ENCODE results near the gene KLHDC7B. TPM values are rescaled to one million over a fixed set of nuclear protein-coding genes. Genes with fewer than 3 reads are reported as not detected.
"Not testable (repeated sequence)": the region's sequence is repeated elsewhere in the genome, so short reads cannot be mapped to it uniquely, and the experiment has no call there.

Gene KLHDC7B
- total RNA-seq, 1 donor from 2014 or later, result not detected

GRCh38 chr22:50529416-50529896, 16.2 kb upstream of the KLHDC7B start:
- DNase-seq (ENCODE audit: low read depth in 2 of 2), result no peak

DNA sequence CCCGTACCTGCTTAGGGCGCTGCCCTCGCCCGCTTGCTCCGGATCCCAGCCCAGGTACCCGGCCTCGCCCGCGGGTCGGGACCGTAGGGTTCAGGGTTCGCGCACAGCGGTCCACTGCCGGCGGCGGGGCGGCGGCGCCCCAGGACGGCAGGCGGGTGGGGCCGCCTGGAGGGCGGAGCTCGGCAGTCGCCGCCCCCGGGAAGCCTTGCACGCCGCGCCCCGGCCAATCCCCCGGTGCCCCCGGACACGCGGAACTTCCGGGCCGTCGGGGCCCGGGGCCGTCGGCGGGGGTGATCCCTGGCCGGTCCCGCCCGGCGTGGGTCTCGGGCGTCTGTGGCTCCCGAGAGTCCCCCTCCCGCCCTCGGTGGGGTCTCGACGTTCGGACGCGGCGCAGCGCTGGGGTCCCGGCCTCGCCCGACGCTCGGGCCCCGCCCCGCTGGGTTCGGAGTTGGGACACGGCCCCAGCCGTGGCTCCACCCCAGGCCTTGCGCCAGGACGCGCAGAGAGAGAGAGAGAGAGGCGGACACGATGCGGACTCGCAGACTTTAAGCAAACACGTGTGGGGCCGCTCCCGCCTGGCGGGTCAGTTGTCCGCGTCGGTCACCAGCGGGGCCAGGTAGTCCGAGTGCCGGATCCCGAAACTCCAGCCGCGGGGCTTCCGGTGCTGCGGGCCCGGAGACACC, 15.7 kb upstream of the KLHDC7B start, which contains the start of gene TYMP:
Gene TYMP (minus strand): TSS at position 116 of the 683 bp plus-strand sequence. CDS start 303 bp downstream, outside the sequence.
- peak in 1 of 2 donors; percentile 44 for DNase-seq (ENCODE audit: low read depth in 2 of 2)

GRCh38 chr22:50530580-50530876, 15.2 kb upstream of the KLHDC7B start:
- no peak for DNase-seq (ENCODE audit: low read depth in 2 of 2)

DNA sequence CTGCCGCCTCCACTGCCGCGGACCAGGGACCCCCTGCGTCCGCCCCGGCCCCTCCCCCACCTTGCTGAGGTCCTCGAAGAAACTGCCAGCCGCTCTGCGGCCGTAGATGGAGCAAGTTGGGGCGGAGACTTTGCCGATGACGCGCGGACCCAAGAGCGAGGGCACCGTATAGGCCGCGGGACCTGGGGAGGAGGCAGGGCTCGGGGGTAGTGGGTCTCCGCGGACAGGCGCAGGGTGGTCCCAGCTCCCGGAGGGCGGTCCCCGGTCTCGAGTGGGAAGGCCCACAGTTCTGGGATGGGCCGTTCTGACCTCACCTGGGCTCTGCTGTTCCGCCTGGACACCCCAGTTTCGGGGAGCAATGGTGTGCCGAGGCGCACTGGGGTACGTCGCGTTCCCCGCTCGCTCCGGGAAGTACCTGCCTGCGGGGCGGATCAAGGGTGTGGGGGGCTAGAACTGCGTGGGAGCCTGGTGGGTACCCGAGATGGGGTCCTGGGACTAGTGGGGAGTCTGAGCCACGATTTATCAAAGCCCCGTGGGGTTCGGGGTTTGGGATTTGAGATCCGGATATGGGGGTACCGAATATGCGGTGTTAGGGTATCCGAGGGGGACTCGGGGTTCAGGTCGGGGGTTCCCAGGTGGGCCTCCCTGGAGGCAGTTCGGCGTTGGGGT, 14.7 kb upstream of the KLHDC7B start:
- peak in 1 of 2 donors; percentile 54 for DNase-seq (ENCODE audit: low read depth in 2 of 2)

DNA sequence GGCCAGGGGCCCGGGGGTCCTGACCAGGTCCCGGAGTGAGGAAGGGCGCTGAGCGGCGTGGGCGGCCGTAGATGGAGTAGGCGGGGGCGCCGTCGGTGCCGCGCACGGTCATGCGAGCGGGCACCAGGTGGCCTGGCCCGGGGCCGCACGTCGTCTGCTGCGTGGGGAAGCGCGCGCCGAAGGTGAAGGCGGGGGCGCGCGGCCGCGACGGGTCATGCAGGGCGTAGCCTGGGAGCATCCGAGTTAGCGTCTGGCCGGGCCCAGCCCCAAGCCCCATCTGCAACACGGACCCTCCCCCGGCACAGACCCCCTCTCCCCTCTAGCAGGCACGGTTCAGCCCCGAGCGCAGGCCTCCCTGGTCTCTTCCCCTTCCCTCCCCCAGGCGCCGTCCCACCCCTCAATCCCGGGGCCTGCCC, 14.1 kb upstream of the KLHDC7B start:
- no peak for DNase-seq (ENCODE audit: low read depth in 2 of 2)

GRCh38 chr22:50531962-50532674, 13.6 kb upstream of the KLHDC7B start:
- peak; percentile 64 to 76 for DNase-seq (ENCODE audit: low read depth in 2 of 2)

GRCh38 chr22:50532824-50533796, 12.6 kb upstream of the KLHDC7B start:
- no peak for DNase-seq (ENCODE audit: low read depth in 2 of 2)

DNA sequence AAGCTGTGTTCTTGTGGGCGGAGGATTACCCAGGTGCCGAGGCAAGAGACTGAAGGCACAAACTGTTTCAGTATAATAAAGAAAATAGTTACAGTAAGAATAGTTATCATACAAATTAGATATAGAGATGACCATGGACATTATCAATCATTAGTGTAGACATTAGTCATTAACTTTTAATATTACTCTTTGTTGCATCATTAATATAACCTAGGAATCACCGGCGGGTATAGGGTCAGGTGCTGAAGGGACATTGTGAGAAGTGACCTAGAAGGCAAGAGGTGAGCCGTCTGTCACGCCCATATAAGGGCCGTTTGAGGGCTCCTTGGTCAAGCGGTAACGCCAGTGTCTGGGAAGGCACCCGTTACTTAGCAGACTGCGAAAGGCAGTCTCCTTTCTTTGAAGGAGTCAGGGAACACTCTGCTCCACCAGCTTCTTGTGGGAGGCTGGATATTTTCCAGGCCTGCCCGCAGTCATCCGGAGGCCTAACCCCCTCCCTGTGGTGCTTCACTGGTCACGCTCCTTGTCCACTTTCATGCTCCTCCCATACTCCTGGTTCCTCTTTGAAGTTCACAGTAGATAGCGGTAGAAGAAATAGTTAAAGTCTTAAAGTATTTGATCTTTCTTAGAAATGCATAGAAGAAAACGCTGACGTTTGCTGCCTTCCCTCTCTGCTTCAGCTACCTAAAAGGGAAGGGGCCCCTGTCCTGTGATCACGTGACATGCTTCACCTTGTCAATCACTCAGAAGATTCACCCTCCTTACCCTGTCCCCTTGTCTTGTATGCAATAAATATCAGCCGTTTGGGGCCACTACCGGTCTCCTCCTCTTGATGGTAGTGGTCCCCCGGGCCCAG, 11.6 kb upstream of the KLHDC7B start:
- DNase-seq (ENCODE audit: low read depth in 2 of 2), result not testable (repeated sequence)

GRCh38 chr22:50535113-50535512, 10.6 kb upstream of the KLHDC7B start:
- DNase-seq (ENCODE audit: low read depth in 2 of 2), result no peak

DNA sequence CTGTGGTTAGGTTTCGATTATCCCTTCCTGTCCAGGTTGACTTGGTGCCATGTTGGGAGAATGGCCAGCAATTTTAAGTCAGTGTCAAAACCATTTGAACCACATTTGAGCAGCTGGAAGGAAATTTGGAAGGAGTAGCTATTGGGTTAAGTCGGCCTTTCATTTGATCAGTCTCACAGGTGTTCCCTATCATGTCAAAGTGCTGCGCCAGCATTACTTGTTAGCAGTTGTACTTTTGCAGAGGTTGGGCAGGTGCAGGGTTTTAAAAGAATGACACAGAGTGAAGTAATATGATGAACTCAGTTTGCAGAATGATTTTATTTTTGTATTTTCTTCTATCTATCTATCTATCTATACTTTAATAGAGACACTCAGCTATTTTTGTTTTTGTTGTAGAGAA, 9.5 kb upstream of the KLHDC7B start:
- DNase-seq (ENCODE audit: low read depth in 2 of 2), result no peak

DNA sequence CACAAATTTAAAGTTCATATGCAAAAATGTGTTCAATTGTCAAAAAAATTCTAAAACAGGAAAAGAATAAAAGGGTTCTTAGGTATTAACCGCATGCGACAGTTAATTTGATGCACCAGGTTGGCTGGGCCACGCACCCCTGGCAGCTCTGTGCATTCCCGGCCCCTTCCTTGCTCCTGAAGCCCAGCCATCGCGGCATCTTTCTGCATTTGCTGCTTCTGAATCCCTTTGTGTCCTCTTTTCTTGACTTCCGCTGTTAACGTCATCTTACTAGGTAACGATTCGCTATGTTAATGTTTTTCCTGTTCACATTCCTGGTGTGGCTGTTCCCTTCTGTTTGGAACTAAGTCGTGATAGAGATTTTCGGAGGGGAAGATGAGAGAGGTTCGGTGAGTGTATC, 7.9 kb upstream of the KLHDC7B start:
- DNase-seq (ENCODE audit: low read depth in 2 of 2), result no peak

DNA sequence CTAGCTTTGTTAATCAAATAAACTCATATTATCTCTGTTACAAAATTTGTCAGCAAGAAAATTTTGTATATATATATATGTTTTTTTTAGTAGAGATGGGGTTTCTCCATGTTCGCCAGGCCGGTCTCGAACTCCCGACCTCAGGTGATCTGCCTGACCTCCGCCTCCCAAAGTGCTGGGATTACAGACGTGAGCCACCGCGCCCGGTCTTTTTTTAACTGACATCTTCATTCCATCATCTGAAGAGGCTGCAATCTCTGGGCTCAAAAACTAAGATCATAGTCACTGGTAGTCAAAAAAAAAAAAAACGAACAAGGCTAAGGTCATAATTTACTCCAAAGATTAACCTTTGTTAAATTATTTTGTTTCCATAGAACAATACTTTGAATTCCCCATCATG, 5.3 kb upstream of the KLHDC7B start:
- DNase-seq (ENCODE audit: low read depth in 2 of 2), result no peak

- not testable (repeated sequence) for DNase-seq (ENCODE audit: low read depth in 2 of 2)
Measured at GRCh38 chr22:50541667-50542026, 4.1 kb upstream of the KLHDC7B start.

DNA sequence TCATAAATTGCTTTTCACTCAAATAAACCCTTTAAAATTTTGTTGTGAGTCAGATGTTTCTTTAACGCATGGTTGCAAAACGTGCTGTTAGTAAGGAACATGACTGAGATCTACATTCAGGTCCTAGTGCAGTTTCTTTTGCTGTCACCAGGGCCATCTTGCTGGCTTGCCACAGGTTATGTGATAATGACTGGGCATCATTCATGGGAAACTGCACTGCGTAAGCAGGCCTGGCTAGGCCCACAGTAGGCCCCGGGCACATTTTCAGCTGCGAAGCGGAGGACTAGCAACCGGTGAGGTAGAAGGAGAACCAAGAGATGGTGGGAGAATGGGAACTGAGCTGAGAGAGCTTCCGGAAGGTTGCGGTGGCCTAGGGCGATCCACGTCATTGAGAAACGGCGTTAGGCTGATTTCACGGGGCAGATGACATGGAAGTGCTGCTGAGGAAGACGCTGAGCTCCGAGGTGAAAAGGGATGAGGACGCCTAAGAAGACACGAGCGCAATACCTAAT, 3.2 kb upstream of the KLHDC7B start:
- no peak for DNase-seq (ENCODE audit: low read depth in 2 of 2)

- peak in 1 of 2 donors; percentile 72 for DNase-seq (ENCODE audit: low read depth in 2 of 2)
Measured at GRCh38 chr22:50544078-50544745, 1.5 kb upstream of the KLHDC7B start.

- DNase-seq (ENCODE audit: low read depth in 2 of 2), result no peak
Measured at GRCh38 chr22:50544746-50545253, 899 bp upstream of the KLHDC7B start.

- no peak for DNase-seq (ENCODE audit: low read depth in 2 of 2)
Measured at GRCh38 chr22:50546326-50547262, 895 bp downstream of the KLHDC7B start.

DNA sequence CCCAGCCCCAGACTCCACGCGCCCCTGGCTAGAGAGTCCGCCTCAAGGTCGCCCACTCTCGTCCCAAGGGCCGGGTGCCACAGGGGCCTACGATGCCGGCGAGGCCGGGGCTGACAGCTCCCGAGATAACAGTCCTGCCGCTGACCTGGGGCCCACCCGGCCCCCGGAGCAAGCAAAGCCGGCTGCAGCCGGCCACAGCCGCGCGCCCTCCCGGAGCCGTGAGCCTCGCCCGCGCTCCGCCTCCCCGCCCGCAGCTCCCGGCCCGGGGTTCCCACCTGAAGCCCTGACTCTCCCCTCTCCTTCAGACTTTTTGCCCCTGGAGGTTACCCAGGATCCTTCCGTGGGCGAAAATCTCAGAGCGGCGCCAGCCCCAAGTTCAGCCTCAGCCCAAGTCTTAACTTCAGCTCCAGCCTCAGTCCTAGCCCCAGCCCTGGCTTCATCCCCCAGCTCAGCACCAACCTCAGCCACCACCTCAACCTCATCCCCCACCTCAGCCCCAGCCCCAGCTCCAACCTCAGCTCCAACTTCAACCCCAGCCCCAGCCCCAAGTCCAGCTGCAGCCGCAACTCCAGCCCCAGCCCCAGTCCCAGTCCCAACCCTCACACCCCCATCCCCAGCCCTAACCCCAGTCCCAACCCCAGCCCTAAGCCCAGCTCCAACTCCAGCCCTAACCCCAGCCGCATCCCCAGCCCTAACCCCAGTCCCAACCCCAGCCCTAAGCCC, 1.7 kb downstream of the KLHDC7B start:
- no peak for DNase-seq (ENCODE audit: low read depth in 2 of 2)
